HG02943 (cell line): ENCODE data around the gene TTC39A.
"Not testable (repeated sequence)": the region's sequence is repeated elsewhere in the genome, so short reads cannot be mapped to it uniquely, and the experiment has no call there.

Experiments used
- ATAC-seq: cut with Tn5 transposase; IDR thresholded peaks from one replicate; pipeline ENCODE4 v1.9.1; 2021; ENCODE audit warnings: mild to moderate bottlenecking, low read depth, moderate library complexity; ENCODE audit not compliant: unreplicated experiment

The TTC39A gene

GRCh38 chr1:51274676-51275075 lies 55.7 kb downstream of the TTC39A start:
- no peak for ATAC-seq

GRCh38 chr1:51272916-51273315 lies 57.4 kb downstream of the TTC39A start:
- no peak for ATAC-seq

- ATAC-seq, result no peak
These were observed 59.6 kb downstream of the TTC39A start for GRCh38 chr1:51270751-51271150.

GRCh38 chr1:51268634-51269033 lies 61.7 kb downstream of the TTC39A start:
- ATAC-seq, result no peak

GRCh38 chr1:51266791-51267190 lies 63.6 kb downstream of the TTC39A start:
- no peak for ATAC-seq

GRCh38 chr1:51266181-51266580 lies 64.2 kb downstream of the TTC39A start:
- ATAC-seq, result no peak

- ATAC-seq, result no peak
These were observed 64.7 kb downstream of the TTC39A start for GRCh38 chr1:51265618-51266017.

- ATAC-seq, result no peak
These were observed 65.9 kb downstream of the TTC39A start for GRCh38 chr1:51264451-51264850.

GRCh38 chr1:51263147-51263877 lies 67.0 kb downstream of the TTC39A start:
- no peak for ATAC-seq

GRCh38 chr1:51255331-51255730 lies 75.0 kb downstream of the TTC39A start:
- no peak for ATAC-seq

- no peak for ATAC-seq
These were observed 76.7 kb downstream of the TTC39A start for GRCh38 chr1:51253691-51254090.

- ATAC-seq, result no peak
These were observed 78.0 kb downstream of the TTC39A start for GRCh38 chr1:51252366-51252765.

- ATAC-seq, result not testable (repeated sequence)
These were observed 79.2 kb downstream of the TTC39A start for GRCh38 chr1:51251165-51251564.

- ATAC-seq, result not testable (repeated sequence)
These were observed 79.6 kb downstream of the TTC39A start for GRCh38 chr1:51250729-51251128.

- ATAC-seq, result no peak
These were observed 80.9 kb downstream of the TTC39A start for GRCh38 chr1:51249445-51249844.

- ATAC-seq, result no peak
These were observed 82.9 kb downstream of the TTC39A start for GRCh38 chr1:51247499-51247898.

- ATAC-seq, result no peak
These were observed 83.3 kb downstream of the TTC39A start for GRCh38 chr1:51247022-51247421.

GRCh38 chr1:51242546-51242945 lies 87.8 kb downstream of the TTC39A start:
- no peak for ATAC-seq

GRCh38 chr1:51241119-51241518 lies 89.2 kb downstream of the TTC39A start:
- no peak for ATAC-seq

- no peak for ATAC-seq
These were observed 90.3 kb downstream of the TTC39A start for GRCh38 chr1:51240084-51240483.

- no peak for ATAC-seq
These were observed 92.3 kb downstream of the TTC39A start for GRCh38 chr1:51238034-51238403.

GRCh38 chr1:51237351-51238033 lies 92.9 kb downstream of the TTC39A start:
- no peak for ATAC-seq
